SU-DHL-6 (cell line): ENCODE measurements around the gene SERINC5.
"Not testable (repeated sequence)": the region's sequence is repeated elsewhere in the genome, so short reads cannot be mapped to it uniquely, and the experiment has no call there.

Experiments used
- H2AFZ ChIP-seq: fragments of 200-600 bp; sonication (generic); 2 replicates; pipeline ENCODE4 v1.6.1; 2014; ENCODE audit warnings: low read depth, mild to moderate bottlenecking, moderate library complexity, mixed read lengths, antibody characterized with exemption, low read length; ENCODE audit not compliant: severe bottlenecking
- H3F3A ChIP-seq: fragments of 200-600 bp; shearing (Covaris generic); 2 replicates; pipeline ENCODE4 v1.6.0; 2016; ENCODE audit warnings: antibody characterized with exemption, mild to moderate bottlenecking; ENCODE audit not compliant: insufficient read depth
- H3K27ac ChIP-seq: fragments of 200-600 bp; sonication (generic); 2 replicates; pipeline ENCODE4 v1.5.1; 2016; ENCODE audit warnings: low read depth, mild to moderate bottlenecking, low read length, moderate library complexity, mixed read lengths
- H3K27me3 ChIP-seq: fragments of 200-600 bp; sonication (generic), shearing (Covaris generic); 2 replicates; pipeline ENCODE4 v1.6.0; 2014; ENCODE audit warnings: mild to moderate bottlenecking, low read length
- H3K36me3 ChIP-seq: fragments of 200-600 bp; sonication (generic); 2 replicates; pipeline ENCODE4 v1.6.1; 2014; ENCODE audit warnings: mild to moderate bottlenecking, low read length, mixed read lengths
- H3K4me2 ChIP-seq: fragments of 300-600, 200-600 bp; shearing (Covaris generic), sonication (generic); 2 replicates; pipeline ENCODE4 v1.6.0; 2014; ENCODE audit warnings: low read length, low read depth, mild to moderate bottlenecking; ENCODE audit not compliant: poor library complexity, severe bottlenecking
- H3K4me3 ChIP-seq: fragments of 200-600 bp; sonication (generic); 2 replicates; pipeline ENCODE4 v1.5.1; 2014; ENCODE audit warnings: antibody characterized with exemption, low read length, mild to moderate bottlenecking, mixed read lengths; ENCODE audit not compliant: insufficient read depth, poor library complexity, severe bottlenecking
- H3K79me2 ChIP-seq: fragments of 200-600 bp; sonication (generic); 2 replicates; pipeline ENCODE4 v1.6.1; 2014; ENCODE audit warnings: mild to moderate bottlenecking, low read length, moderate library complexity; ENCODE audit not compliant: insufficient read depth
- H3K9ac ChIP-seq: fragments of 200-600 bp; sonication (generic); 2 replicates; pipeline ENCODE4 v1.7.0; 2014; ENCODE audit warnings: mild to moderate bottlenecking, low read length
- H3K9me2 ChIP-seq: fragments of 200-600 bp; sonication (generic); replicated peaks from 2 replicates; pipeline ENCODE4 v1.6.1; 2014; ENCODE audit warnings: low read length; ENCODE audit not compliant: insufficient read depth
- H3K9me3 ChIP-seq: fragments of 200-600 bp; sonication (generic); 2 replicates; pipeline ENCODE4 v1.6.1; 2014; ENCODE audit warnings: low read length, mixed read lengths; ENCODE audit not compliant: insufficient read depth
- H4K20me1 ChIP-seq: fragments of 200-600 bp; sonication (generic); 2 replicates; pipeline ENCODE4 v1.6.1; 2014; ENCODE audit warnings: low read depth, mild to moderate bottlenecking, antibody characterized with exemption, low read length, moderate library complexity, mixed read lengths
- EZH2phosphoT487 ChIP-seq: fragments of 200-600 bp; sonication (generic), shearing (Covaris generic); conservative IDR thresholded peaks from 2 replicates; pipeline ENCODE4 v1.6.1; 2018; ENCODE audit warnings: mild to moderate bottlenecking, antibody characterized with exemption, low read length, moderate library complexity, mixed read lengths
- TF ChIP-seq, protein P1 (sequence below): fragments of 200-600 bp; sonication (generic); IDR thresholded peaks from one replicate; pipeline ENCODE4 v1.5.1; 2017; ENCODE audit warnings: antibody characterized with exemption, mild to moderate bottlenecking, low read length, moderate library complexity; ENCODE audit not compliant: insufficient read depth, poor library complexity, severe bottlenecking

SERINC5 gene

DNA sequence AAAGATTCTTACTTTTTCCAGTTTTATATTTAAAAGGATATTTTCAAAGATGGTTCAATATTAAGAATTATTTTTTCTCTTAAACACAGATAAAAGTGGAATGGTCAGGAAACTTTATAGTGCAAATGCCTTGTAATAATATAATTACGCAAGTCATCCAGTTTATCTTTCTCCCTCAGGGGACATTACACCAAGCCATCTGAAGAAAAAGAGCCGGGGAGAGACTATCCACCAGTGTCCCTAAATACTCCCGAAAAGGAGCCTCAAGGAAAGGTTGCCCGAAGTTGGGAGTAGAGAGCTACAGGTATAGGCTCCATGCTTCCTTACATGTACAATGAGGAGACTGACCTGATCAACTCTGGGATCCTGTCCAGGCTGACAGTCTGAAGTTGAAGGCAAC, 101.1 kb downstream of the SERINC5 start:
- Histone ChIP-seq H3F3A (peaks cover 23% of the 10 kb centered on the region), H3K27ac (no peak overlapping the region), H3K4me2 (no peak overlapping the region), H2AFZ (no peak overlapping the region), H3K9me2 (no peaks in the 10 kb centered on the region), H3K36me3 (peaks cover 23% of the 10 kb centered on the region), H3K27me3 (no peaks in the 10 kb centered on the region), H3K4me3 (no peak overlapping the region), H3K9me3 (no peaks in the 10 kb centered on the region), H3K9ac (no peak overlapping the region), H4K20me1 (no peaks in the 10 kb centered on the region), H3K79me2 (no peaks in the 10 kb centered on the region; the same call in 1 of the 2 replicates)
- TF ChIP-seq, protein P1, sequence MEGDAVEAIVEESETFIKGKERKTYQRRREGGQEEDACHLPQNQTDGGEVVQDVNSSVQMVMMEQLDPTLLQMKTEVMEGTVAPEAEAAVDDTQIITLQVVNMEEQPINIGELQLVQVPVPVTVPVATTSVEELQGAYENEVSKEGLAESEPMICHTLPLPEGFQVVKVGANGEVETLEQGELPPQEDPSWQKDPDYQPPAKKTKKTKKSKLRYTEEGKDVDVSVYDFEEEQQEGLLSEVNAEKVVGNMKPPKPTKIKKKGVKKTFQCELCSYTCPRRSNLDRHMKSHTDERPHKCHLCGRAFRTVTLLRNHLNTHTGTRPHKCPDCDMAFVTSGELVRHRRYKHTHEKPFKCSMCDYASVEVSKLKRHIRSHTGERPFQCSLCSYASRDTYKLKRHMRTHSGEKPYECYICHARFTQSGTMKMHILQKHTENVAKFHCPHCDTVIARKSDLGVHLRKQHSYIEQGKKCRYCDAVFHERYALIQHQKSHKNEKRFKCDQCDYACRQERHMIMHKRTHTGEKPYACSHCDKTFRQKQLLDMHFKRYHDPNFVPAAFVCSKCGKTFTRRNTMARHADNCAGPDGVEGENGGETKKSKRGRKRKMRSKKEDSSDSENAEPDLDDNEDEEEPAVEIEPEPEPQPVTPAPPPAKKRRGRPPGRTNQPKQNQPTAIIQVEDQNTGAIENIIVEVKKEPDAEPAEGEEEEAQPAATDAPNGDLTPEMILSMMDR: no peak

DNA sequence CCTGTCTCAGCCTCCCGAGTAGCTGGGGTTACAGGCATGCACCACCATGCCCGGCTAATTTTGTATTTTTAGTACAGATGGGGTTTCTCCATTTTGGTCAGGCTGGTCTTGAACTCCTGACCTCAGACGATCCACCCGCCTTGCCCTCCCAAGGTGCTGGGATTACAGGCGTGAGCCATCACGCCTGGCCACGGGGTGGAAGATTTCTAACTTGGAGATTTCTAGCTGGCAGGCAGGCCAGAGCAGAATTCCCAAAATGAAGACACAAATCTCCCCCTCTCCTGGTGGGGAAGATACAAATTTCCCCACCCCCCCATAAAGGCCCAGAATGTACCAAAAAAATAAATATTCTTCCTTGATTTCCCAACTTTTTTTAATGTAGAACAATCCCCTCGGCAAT, 101.6 kb downstream of the SERINC5 start:
- not testable (repeated sequence) for H3K9me2 ChIP-seq
- H3K36me3 ChIP-seq: peaks cover 23% of the 10 kb centered on the region

DNA sequence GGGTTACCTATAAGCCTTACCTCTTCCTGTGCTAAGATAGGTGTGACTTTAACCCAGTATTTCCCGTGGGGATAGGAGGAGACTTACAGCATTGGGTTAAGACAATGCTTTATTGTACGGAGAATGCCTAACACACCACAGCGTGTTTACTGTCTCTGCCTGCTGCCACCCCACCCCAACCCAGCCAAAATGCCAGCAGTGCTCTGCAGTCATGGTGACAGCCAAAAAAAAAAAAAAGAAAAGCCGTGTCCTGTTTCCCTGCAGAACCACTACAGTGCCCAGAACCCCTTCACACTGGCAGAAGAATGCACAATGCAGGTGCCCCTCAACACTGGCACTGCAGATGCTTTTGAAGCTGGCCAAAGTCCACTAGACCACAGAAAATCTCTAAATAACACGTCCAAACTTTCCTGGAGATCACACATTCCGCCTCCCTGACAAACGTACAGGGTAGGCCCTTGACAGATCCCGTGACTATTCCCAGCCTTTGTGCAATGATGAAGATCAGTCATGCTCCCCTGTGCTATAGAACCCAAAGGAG, 102.2 kb downstream of the SERINC5 start:
- H3K9me3 ChIP-seq: no peaks in the 10 kb centered on the region
- no peak overlapping the region for H3K4me3 ChIP-seq
- no peaks in the 10 kb centered on the region; the same call in 1 of the 2 replicates for H3K79me2 ChIP-seq
- H4K20me1 ChIP-seq: no peaks in the 10 kb centered on the region
- no peaks in the 10 kb centered on the region for H3K9me2 ChIP-seq
- H3K4me2 ChIP-seq: no peak overlapping the region
- H3F3A ChIP-seq: peaks cover 28% of the 10 kb centered on the region
- peaks cover 19% of the 10 kb centered on the region for H3K36me3 ChIP-seq
- no peak overlapping the region for H3K9ac ChIP-seq
- H2AFZ ChIP-seq: no peak overlapping the region
- H3K27ac ChIP-seq: no peak overlapping the region
- H3K27me3 ChIP-seq: no peaks in the 10 kb centered on the region
- no peak for TF ChIP-seq EZH2phosphoT487
- TF ChIP-seq, protein P1: no peak

More for the DNA sequence above, 101.6 kb downstream of the SERINC5 start:
- not testable (repeated sequence) for H3K9me3 ChIP-seq, H3K4me2 ChIP-seq, H2AFZ ChIP-seq, H3K27ac ChIP-seq, H3K4me3 ChIP-seq, H3K27me3 ChIP-seq, H4K20me1 ChIP-seq, H3K9ac ChIP-seq, H3K79me2 ChIP-seq
- H3F3A ChIP-seq: peaks cover 27% of the 10 kb centered on the region

DNA sequence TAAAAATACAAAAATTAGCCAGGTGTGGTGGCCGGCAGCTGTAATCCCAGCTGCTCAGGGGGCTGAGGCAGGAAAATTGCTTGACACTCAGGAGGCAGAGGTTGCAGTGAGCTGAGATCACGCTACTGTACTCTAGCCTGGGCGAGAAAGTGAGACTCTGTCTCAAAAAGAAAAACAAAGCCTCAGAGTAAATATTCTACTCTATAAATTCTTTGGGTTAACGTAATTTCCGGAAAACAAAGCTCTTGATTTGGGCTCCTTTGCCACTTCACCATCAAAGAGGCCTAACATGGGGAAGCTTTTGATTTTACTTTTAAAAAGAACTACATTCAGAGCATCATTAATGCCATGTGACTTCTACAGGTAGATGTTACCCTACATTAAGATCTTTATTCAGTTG, 103.1 kb downstream of the SERINC5 start:
- Histone ChIP-seq H3K79me2 (no peaks in the 10 kb centered on the region; the same call in 1 of the 2 replicates), H3K27me3 (no peaks in the 10 kb centered on the region), H3F3A (peaks cover 33% of the 10 kb centered on the region), H4K20me1 (no peaks in the 10 kb centered on the region), H3K4me3 (no peak overlapping the region), H3K4me2 (no peak overlapping the region), H3K27ac (no peak overlapping the region), H2AFZ (no peak overlapping the region), H3K9me3 (no peaks in the 10 kb centered on the region), H3K9ac (no peak overlapping the region), H3K36me3 (peaks cover 12% of the 10 kb centered on the region), H3K9me2 (no peaks in the 10 kb centered on the region)
- TF ChIP-seq EZH2phosphoT487: no peak
- TF ChIP-seq, protein P1: no peak
